Sigmoid colon (tissue), 7 donors: ENCODE measurements around the gene CDC42EP4. TPM values are rescaled to one million over a fixed set of nuclear protein-coding genes. Genes with fewer than 3 reads are reported as not detected.

Experiments used
- DNase-seq: peaks from one replicate; pipeline ENCODE4 v3.0.0-alpha.2; 2019
- H3K27ac ChIP-seq, 4 donors: fragments of 200-600 bp; sonication (generic); one replicate each; pipeline ENCODE4 v1.5.1; 2016 to 2019; ENCODE audit warnings: mild to moderate bottlenecking in 1 of 4
- H3K27me3 ChIP-seq, 3 donors: fragments of 200-600 bp; sonication (generic); one replicate each; pipeline ENCODE4 v1.5.1; 2019; ENCODE audit warnings: mild to moderate bottlenecking in 1 of 3
- H3K36me3 ChIP-seq, 4 donors: fragments of 200-600 bp; sonication (generic); one replicate each; pipeline ENCODE4 v1.5.1; 2016 to 2019
- H3K4me1 ChIP-seq, 4 donors: fragments of 200-600 bp; sonication (generic); one replicate each; pipeline ENCODE4 v1.5.1; 2017 to 2019
- H3K4me3 ChIP-seq, 4 donors: fragments of 200-600 bp; sonication (generic); one replicate each; pipeline ENCODE4 v1.5.1; 2017 to 2019; ENCODE audit warnings: mild to moderate bottlenecking in 2 of 4, moderate library complexity in 1 of 4
- H3K9me3 ChIP-seq, 4 donors: fragments of 200-600 bp in 3 of 4; sonication (generic) in 3 of 4; one replicate each; pipeline versions ENCODE4 v1.5.1 to v1.6.1; 2013 to 2019
- EP300 ChIP-seq, 4 donors: sonication (generic); formaldehyde crosslinking; IDR thresholded peaks; one replicate each; pipeline ENCODE4 v1.6.1; 2017; ENCODE audit warnings: antibody characterized with exemption in 4 of 4
- POLR2A ChIP-seq, 2 donors: fragments of 450-650 bp; IDR thresholded peaks; one replicate each; pipeline ENCODE4 v1.6.1; 2016; ENCODE audit warnings: antibody characterized with exemption in 2 of 2, mild to moderate bottlenecking in 2 of 2, moderate library complexity in 2 of 2
- POLR2AphosphoS5 ChIP-seq, 4 donors: sonication (generic); formaldehyde crosslinking; IDR thresholded peaks; one replicate each; pipeline ENCODE4 v1.6.1; 2017; ENCODE audit warnings: antibody characterized with exemption in 4 of 4
- WGBS, 2 donors: extraction: QIAGEN DNeasy Blood & Tissue Kit; methylation state at CpG; one replicate each; pipeline ENCODE4 v1.1.7; 2013; 5-methylcytosine and 5-hydroxymethylcytosine counted together
- intact Hi-C: fragments of 100-400 bp; cut with DNase I; formaldehyde crosslinking; loops from one replicate; pipeline ENCODE4 v1.15.1; 2023
- polyA plus RNA-seq, 3 donors: library from polyadenylated mRNA; stranded (reverse); fragments of 200-250 nt; gene quantifications; one replicate each; pipeline ENCODE4 v1.2.3, GENCODE V29; 2013
- total RNA-seq, 4 donors: library from RNA; depleted of rRNA; stranded (reverse); fragments of >200 nt; gene quantifications; one replicate each; pipeline ENCODE4 v1.1.0, GENCODE V29; 2016
- TF ChIP-seq, protein P1 (sequence below), 4 experiments: fragments of 450-650 bp in 3 of 4; fragments of 200-600 bp in 1 of 4; IDR thresholded peaks; one replicate each; pipeline ENCODE4 v1.5.1; 2016 to 2019; ENCODE audit warnings: antibody characterized with exemption in 4 of 4, mild to moderate bottlenecking in 3 of 4, moderate library complexity in 2 of 4
- donor health status: healthy with polysubstance abuse.
- donor health status: Bipolar disorder and iron deficiency.
- donor health status: healthy.

Gene CDC42EP4
- total and polyA plus RNA-seq, 7 donors, result 44.0 to 87.6 (median 68.1) TPM

GRCh38 chr17:73308017-73308823, 3.6 kb downstream of the CDC42EP4 start:
- TF ChIP-seq EP300 (IDR thresholded peaks at IDR 0.05) (no peak), POLR2A (IDR thresholded peaks at IDR 0.05) (peak in 1 of 2 donors; percentile 9), POLR2AphosphoS5 (IDR thresholded peaks at IDR 0.05) (peak; percentile 57 to 73 (median 64))
- TF ChIP-seq, protein P1, sequence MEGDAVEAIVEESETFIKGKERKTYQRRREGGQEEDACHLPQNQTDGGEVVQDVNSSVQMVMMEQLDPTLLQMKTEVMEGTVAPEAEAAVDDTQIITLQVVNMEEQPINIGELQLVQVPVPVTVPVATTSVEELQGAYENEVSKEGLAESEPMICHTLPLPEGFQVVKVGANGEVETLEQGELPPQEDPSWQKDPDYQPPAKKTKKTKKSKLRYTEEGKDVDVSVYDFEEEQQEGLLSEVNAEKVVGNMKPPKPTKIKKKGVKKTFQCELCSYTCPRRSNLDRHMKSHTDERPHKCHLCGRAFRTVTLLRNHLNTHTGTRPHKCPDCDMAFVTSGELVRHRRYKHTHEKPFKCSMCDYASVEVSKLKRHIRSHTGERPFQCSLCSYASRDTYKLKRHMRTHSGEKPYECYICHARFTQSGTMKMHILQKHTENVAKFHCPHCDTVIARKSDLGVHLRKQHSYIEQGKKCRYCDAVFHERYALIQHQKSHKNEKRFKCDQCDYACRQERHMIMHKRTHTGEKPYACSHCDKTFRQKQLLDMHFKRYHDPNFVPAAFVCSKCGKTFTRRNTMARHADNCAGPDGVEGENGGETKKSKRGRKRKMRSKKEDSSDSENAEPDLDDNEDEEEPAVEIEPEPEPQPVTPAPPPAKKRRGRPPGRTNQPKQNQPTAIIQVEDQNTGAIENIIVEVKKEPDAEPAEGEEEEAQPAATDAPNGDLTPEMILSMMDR (IDR thresholded peaks at IDR 0.05), result no peak
- Histone ChIP-seq H3K4me1 (peaks cover 0 to 77% (median 76%) of the 10 kb centered on the region in 4 donors), H3K4me3 (peak overlapping the region; percentile 91 to 100 (median 100)), H3K9me3 (no peaks in the 10 kb centered on the region), H3K27me3 (no peaks in the 10 kb centered on the region), H3K27ac (peak overlapping the region; percentile 99 to 100 (median 100)), H3K36me3 (no peaks in the 10 kb centered on the region)
- intact Hi-C loops, result no loop called here
- peak; percentile 92 for DNase-seq
- WGBS, 2 donors, result 8 to 52% methylated on average over 23 of the region's 23 CpGs

DNA sequence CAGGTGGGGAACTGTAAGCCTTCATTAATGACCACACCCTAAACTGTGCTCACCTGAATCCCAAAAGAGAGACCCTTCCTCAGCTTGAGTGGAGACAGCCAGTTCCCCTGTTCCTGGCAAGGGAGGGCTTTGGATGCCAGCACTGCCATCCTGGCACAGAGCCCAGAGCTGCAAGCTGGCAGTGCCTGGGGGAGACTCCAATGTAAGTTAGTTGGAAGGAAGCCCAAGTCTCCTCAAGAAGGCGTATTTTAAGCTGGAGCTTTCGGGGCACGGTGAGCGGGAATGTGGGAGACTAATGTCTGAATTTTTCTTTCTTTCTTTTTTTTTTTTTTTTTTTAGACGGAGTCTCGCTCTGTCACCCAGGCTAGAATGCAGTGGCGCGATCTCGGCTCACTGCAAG, 4.7 kb downstream of the CDC42EP4 start:
- DNase-seq, result peak; percentile 87

DNA sequence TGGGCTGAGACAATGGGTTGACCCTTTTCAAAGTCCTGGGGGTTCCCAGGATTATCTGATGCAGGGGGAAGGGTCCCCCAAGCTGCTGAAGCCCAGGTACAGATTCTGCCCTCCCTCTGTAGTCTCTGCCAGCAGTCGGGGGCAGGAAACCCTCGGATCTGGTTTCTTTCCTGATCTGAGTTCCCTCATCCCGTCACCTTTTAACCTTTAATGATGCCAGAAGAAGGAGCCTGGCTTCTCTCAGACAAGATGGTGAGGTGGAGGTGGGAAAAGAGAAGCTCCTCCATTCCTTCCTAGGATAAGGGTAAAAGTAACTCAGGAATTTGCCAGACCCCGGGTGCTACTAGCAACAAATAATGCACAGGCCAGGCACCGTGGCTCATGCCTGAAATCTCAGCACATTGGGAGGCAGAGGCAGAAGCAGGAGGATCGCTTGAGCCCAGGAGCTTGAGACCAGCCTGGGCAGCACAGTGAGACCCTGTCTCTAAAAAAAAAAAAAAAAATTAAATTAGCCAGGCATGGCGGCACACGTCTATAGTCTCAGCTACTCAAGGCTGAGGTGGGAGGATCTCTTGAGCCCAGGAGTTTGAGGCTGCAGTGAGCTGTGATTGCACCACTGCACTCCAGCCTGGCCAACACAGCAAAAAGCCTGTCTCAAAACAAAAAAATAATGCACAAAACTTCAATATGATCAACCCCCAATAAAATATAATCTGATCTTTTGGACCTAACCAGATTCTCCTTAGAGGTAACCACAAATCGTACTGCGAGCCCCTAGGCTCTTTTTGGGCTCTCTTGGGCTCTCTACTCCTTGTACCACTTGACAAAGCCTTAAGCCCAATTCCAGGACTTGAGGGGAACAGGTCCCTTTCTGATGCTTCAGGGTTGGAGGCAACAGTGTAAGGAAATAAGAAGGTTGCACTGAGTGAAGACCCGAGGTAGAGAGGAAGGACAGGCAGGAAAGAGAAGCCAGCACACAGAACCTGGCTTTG, 5.7 kb downstream of the CDC42EP4 start:
- Histone ChIP-seq H3K27ac (peak overlapping the region; percentile 99 to 100 (median 100)), H3K27me3 (no peaks in the 10 kb centered on the region), H3K36me3 (no peaks in the 10 kb centered on the region), H3K4me1 (peaks cover 0 to 87% (median 86%) of the 10 kb centered on the region in 4 donors), H3K9me3 (no peaks in the 10 kb centered on the region), H3K4me3 (peak overlapping the region; percentile 15 to 44 (median 35))
- 45 to 62% methylated on average over 11 of the region's 11 CpGs for WGBS, 2 donors
- intact Hi-C loops, result loop anchor here (2.0 kb wide), 1 partner anchor 15 kb away; no protein-coding TSS in a partner anchor
- no peak for TF ChIP-seq POLR2A (IDR thresholded peaks at IDR 0.05)
- TF ChIP-seq POLR2AphosphoS5 (IDR thresholded peaks at IDR 0.05), result peak in 2 of 4 donors; percentile 62 to 65
- TF ChIP-seq EP300 (IDR thresholded peaks at IDR 0.05), result peak in 1 of 4 donors; percentile 32
- DNase-seq, result no peak

More for the DNA sequence above, 4.7 kb downstream of the CDC42EP4 start:
- TF ChIP-seq EP300 (IDR thresholded peaks at IDR 0.05), result no peak
- TF ChIP-seq POLR2AphosphoS5 (IDR thresholded peaks at IDR 0.05), result peak; percentile 14 to 59 (median 36)
- no peaks in the 10 kb centered on the region for H3K9me3 ChIP-seq
- H3K4me1 ChIP-seq, result peaks cover 0 to 78% (median 77%) of the 10 kb centered on the region in 4 donors
- intact Hi-C loops, result no loop called here
- H3K4me3 ChIP-seq, result no peak overlapping the region
- peak overlapping the region; percentile 99 to 100 (median 100) for H3K27ac ChIP-seq
- 33 to 65% methylated on average over 8 to 9 of the region's 9 CpGs for WGBS, 2 donors
- H3K27me3 ChIP-seq, result no peaks in the 10 kb centered on the region
- H3K36me3 ChIP-seq, result no peaks in the 10 kb centered on the region

DNA sequence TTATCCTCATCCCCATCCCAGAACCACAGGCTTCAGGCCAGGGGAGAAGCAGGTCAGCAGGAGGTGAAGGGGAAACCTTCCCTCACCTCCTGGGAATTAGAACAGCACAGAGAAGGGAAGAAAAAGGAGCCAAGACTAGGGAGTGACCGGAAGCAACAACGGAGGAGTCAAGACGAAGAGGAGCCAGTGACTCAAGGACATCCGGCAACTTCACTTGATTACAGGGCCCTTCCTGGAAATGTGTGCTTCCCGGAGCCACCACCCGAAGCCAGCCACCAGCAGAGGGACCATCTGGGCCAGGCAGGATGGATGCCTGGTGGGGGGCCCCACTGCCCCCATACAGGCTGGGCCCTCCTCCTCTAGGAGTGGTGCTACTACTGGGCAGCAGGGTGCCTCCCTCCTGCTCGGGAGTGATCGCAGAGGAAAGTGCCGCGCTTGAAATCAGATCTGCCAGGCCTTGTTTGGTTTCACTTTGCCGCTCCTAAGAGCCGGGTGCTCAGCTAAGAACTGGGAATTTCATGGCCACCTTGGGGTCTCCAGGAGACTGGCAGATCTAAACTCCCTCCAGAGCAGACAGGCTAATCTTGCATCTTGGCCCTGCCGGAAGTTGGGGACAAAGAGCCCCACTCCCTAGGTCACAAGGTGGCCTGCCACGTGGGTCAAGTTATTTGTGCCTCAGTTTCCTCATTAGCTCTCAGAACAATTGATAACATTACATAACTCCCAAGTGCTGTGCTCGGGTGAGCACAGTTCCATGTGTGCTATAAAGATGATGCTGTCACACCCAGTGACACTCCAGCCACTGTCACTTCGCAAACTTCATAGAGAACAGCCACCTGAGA, 6.6 kb downstream of the CDC42EP4 start:
- peak; percentile 84 for DNase-seq
- no peaks in the 10 kb centered on the region for H3K27me3 ChIP-seq
- TF ChIP-seq POLR2A (IDR thresholded peaks at IDR 0.05), result no peak
- peak in 2 of 4 donors; percentile 18 to 70 for TF ChIP-seq EP300 (IDR thresholded peaks at IDR 0.05)
- TF ChIP-seq, protein P1 (IDR thresholded peaks at IDR 0.05), result peak in 1 of 4 experiments; percentile 22
- peak; percentile 40 to 66 (median 64) for TF ChIP-seq POLR2AphosphoS5 (IDR thresholded peaks at IDR 0.05)

More for the DNA sequence above, 6.6 kb downstream of the CDC42EP4 start:
- H3K4me3 ChIP-seq, result peak overlapping the region; percentile 15 to 44 (median 35)
- peak overlapping the region; percentile 99 to 100 (median 100) for H3K27ac ChIP-seq
- WGBS, 2 donors, result 8 to 27% methylated on average over 16 of the region's 16 CpGs
- H3K4me1 ChIP-seq, result peaks cover 0 to 97% (median 94%) of the 10 kb centered on the region in 4 donors
- no peaks in the 10 kb centered on the region for H3K9me3 ChIP-seq
- H3K36me3 ChIP-seq, result no peaks in the 10 kb centered on the region
- intact Hi-C loops, result loop anchor here (2.0 kb wide), 1 partner anchor 14 kb away; no protein-coding TSS in a partner anchor
